H1 (cell line): ENCODE results near the gene MOB3B. TPM values are rescaled to one million over a fixed set of nuclear protein-coding genes. Genes with fewer than 3 reads are reported as not detected.

Source experiments
- CTCF ChIA-PET: fragments of 300-600 bp; sonication (Branson Sonifier 250); formaldehyde crosslinking; loops from one replicate; lab custom pipeline; 2021; ENCODE audit not compliant: partially characterized antibody; lab: Charles Lee
- POLR2A ChIA-PET: fragments of 300-600 bp; sonication (Branson Sonifier 250); formaldehyde crosslinking; loops from one replicate; lab custom pipeline; 2021; ENCODE audit warnings: inconsistent platforms; ENCODE audit not compliant: partially characterized antibody; lab: Charles Lee
- DNase-seq, 2 experiments: peaks; one replicate each; pipeline versions ENCODE4 v3.0.0 to v3.0.0-alpha.2; 2010 to 2022; ENCODE audit warnings: low spot score in 2 of 2, low read depth in 1 of 2, mixed read lengths in 1 of 2
- FAIRE-seq: peaks from 2 replicates; lab custom pipeline; 2011; peaks lifted over from hg19 to GRCh38; lab: Jason Lieb, UNC
- H2AFZ ChIP-seq: 2 replicates; pipeline ENCODE4 v1.8.1; 2012; ENCODE audit warnings: low read length, inconsistent platforms
- H2AK5ac ChIP-seq: 2 replicates; pipeline ENCODE4 v1.6.1; 2013; ENCODE audit warnings: low read depth, low read length
- H2BK120ac ChIP-seq: replicated peaks from 2 replicates; pipeline ENCODE3; 2013; ENCODE audit warnings: low read depth, low read length, inconsistent platforms
- H2BK12ac ChIP-seq: 2 replicates; pipeline ENCODE4 v1.6.1; 2013; ENCODE audit warnings: low read depth, low read length
- H2BK15ac ChIP-seq: 2 replicates; pipeline ENCODE4 v1.6.1; 2013; ENCODE audit warnings: low read length
- H2BK20ac ChIP-seq: 2 replicates; pipeline ENCODE4 v1.6.1; 2013; ENCODE audit warnings: low read length
- H2BK5ac ChIP-seq: 2 replicates; pipeline ENCODE4 v1.6.1; 2013; ENCODE audit warnings: low read depth, low read length
- H3K14ac ChIP-seq: 2 replicates; pipeline ENCODE4 v1.6.1; 2013; ENCODE audit warnings: inconsistent platforms; ENCODE audit not compliant: insufficient read length
- H3K18ac ChIP-seq: 2 replicates; pipeline ENCODE4 v1.6.1; 2013; ENCODE audit warnings: low read length; ENCODE audit errors: extremely low read depth
- H3K23ac ChIP-seq: 2 replicates; pipeline ENCODE4 v1.6.1; 2013; ENCODE audit warnings: inconsistent platforms; ENCODE audit not compliant: insufficient read length
- H3K23me2 ChIP-seq: 2 replicates; pipeline ENCODE4 v1.6.1; 2013; ENCODE audit warnings: low read depth, low read length
- H3K27ac ChIP-seq: 2 replicates; pipeline ENCODE4 v1.6.1; 2011; ENCODE audit warnings: low read depth, low read length, inconsistent platforms
- H3K27me3 ChIP-seq, 4 experiments: replicated peaks in 1 of 4; 1 replicate in 1 of 4; 2 replicates in 3 of 4; pipeline versions ENCODE4 v1.6.1 to v1.8.1; 2011 to 2013; ENCODE audit warnings: low read length in 3 of 4, mild to moderate bottlenecking in 3 of 4, inconsistent platforms in 2 of 4, mixed read lengths in 2 of 4, moderate library complexity in 1 of 4; ENCODE audit not compliant: control insufficient read depth in 3 of 4, insufficient read depth in 3 of 4; ENCODE audit errors: extremely low read depth in 1 of 4
- H3K36me3 ChIP-seq, 4 experiments: 2 replicates each; pipeline versions ENCODE4 v1.6.1 to v1.8.1; 2011 to 2013; ENCODE audit warnings: mild to moderate bottlenecking in 4 of 4, low read length in 3 of 4, moderate library complexity in 2 of 4, control low read depth in 1 of 4, inconsistent platforms in 1 of 4; ENCODE audit not compliant: insufficient read depth in 4 of 4, control insufficient read depth in 2 of 4
- H3K4ac ChIP-seq: replicated peaks from 2 replicates; pipeline ENCODE3; 2013; ENCODE audit warnings: low read length, low read depth, mixed read lengths, inconsistent platforms; ENCODE audit not compliant: insufficient read length
- H3K4me1 ChIP-seq, 4 experiments: replicated peaks in 1 of 4; 1 replicate in 1 of 4; 2 replicates in 3 of 4; pipeline versions ENCODE4 v1.6.1 to v1.8.1; 2011 to 2013; ENCODE audit warnings: low read length in 3 of 4, inconsistent platforms in 2 of 4, mixed read lengths in 1 of 4; ENCODE audit not compliant: insufficient read depth in 4 of 4, control insufficient read depth in 3 of 4
- H3K4me2 ChIP-seq, 2 experiments: 2 replicates each; pipeline versions ENCODE4 v1.6.1 to v1.8.1; 2011 to 2013; ENCODE audit warnings: low read depth in 2 of 2, low read length in 2 of 2, control low read depth in 1 of 2, inconsistent platforms in 1 of 2, mild to moderate bottlenecking in 1 of 2; ENCODE audit not compliant: insufficient read depth in 1 of 2
- H3K4me3 ChIP-seq, 4 experiments: fragments of 200-600, 300-600 bp in 1 of 4; sonication (generic), shearing (Covaris generic), sonication (Bioruptor Twin) in 1 of 4; 2 replicates each; pipeline versions ENCODE4 v1.5.1 to v1.8.1; 2011 to 2016; ENCODE audit warnings: low read length in 4 of 4, low read depth in 3 of 4, control low read depth in 2 of 4, inconsistent platforms in 2 of 4, mild to moderate bottlenecking in 2 of 4, mixed read lengths in 1 of 4, moderate library complexity in 1 of 4; ENCODE audit not compliant: insufficient read depth in 2 of 4; ENCODE audit errors: extremely low read depth in 1 of 4
- H3K56ac ChIP-seq: replicated peaks from 2 replicates; pipeline ENCODE3; 2013; ENCODE audit warnings: low read depth, mild to moderate bottlenecking, mixed read lengths, low read length, inconsistent platforms; ENCODE audit not compliant: insufficient read length
- H3K79me1 ChIP-seq: 2 replicates; pipeline ENCODE4 v1.6.1; 2013; ENCODE audit warnings: low read depth, low read length, control low read depth
- H3K79me2 ChIP-seq, 2 experiments: 2 replicates each; pipeline versions ENCODE4 v1.6.1 to v1.8.1; 2012 to 2013; ENCODE audit warnings: low read length in 2 of 2, mild to moderate bottlenecking in 2 of 2, inconsistent platforms in 1 of 2; ENCODE audit not compliant: insufficient read depth in 2 of 2, control insufficient read depth in 1 of 2
- H3K9ac ChIP-seq, 4 experiments: replicated peaks in 1 of 4; 1 replicate in 1 of 4; 2 replicates in 3 of 4; pipeline versions ENCODE4 v1.6.1 to v1.8.1; 2011 to 2013; ENCODE audit warnings: low read depth in 3 of 4, low read length in 3 of 4, control low read depth in 2 of 4, mild to moderate bottlenecking in 2 of 4, moderate library complexity in 2 of 4, inconsistent platforms in 1 of 4; ENCODE audit errors: extremely low read depth in 1 of 4
- H3K9me3 ChIP-seq, 2 experiments: 2 replicates each; pipeline versions ENCODE4 v1.6.1 to v1.8.1; 2012 to 2013; ENCODE audit warnings: mild to moderate bottlenecking in 2 of 2, moderate library complexity in 2 of 2, control low read depth in 1 of 2, inconsistent platforms in 1 of 2, low read depth in 1 of 2, low read length in 1 of 2, mixed read lengths in 1 of 2; ENCODE audit not compliant: insufficient read depth in 2 of 2
- H4K20me1 ChIP-seq, 2 experiments: replicated peaks in 1 of 2; 2 replicates each; pipeline versions ENCODE3 to v1.8.1; 2011 to 2013; ENCODE audit warnings: inconsistent platforms in 2 of 2, low read length in 2 of 2, mild to moderate bottlenecking in 1 of 2; ENCODE audit not compliant: insufficient read depth in 2 of 2, control insufficient read depth in 1 of 2
- H4K5ac ChIP-seq: 2 replicates; pipeline ENCODE4 v1.6.1; 2013; ENCODE audit warnings: low read length, low read depth, mixed read lengths, inconsistent platforms; ENCODE audit not compliant: insufficient read length
- H4K8ac ChIP-seq: 2 replicates; pipeline ENCODE4 v1.8.0; 2013; ENCODE audit warnings: mild to moderate bottlenecking, moderate library complexity, low read length, inconsistent platforms; ENCODE audit not compliant: insufficient read depth; ENCODE audit errors: extremely low read depth
- H4K91ac ChIP-seq: replicated peaks from 2 replicates; pipeline ENCODE3; 2013; ENCODE audit warnings: low read length, mixed read lengths, inconsistent platforms; ENCODE audit not compliant: insufficient read length
- ATF3 ChIP-seq: IDR thresholded peaks from 2 replicates; pipeline ENCODE4 v1.6.1; 2011; ENCODE audit warnings: low read depth, mild to moderate bottlenecking, low read length; ENCODE audit not compliant: insufficient read depth
- CBX5 ChIP-seq: fragments of 300-800, 300-1000 bp; sonication (generic); IDR thresholded peaks from 2 replicates; pipeline ENCODE4 v1.7.1; 2016; ENCODE audit warnings: antibody characterized with exemption, low read length, low read depth
- CHD1 ChIP-seq: IDR thresholded peaks from 2 replicates; pipeline ENCODE4 v1.6.1; 2012; ENCODE audit warnings: low read depth, low read length, improper control_type of control experiment
- CREB1 ChIP-seq: IDR thresholded peaks from 2 replicates; pipeline ENCODE4 v1.6.1; 2012; ENCODE audit warnings: inconsistent platforms
- JUND ChIP-seq: IDR thresholded peaks from 2 replicates; pipeline ENCODE4 v1.6.1; 2011; ENCODE audit warnings: mild to moderate bottlenecking, improper control_type of control experiment, low read length
- MAX ChIP-seq: IDR thresholded peaks from 2 replicates; pipeline ENCODE4 v1.6.1; 2012; ENCODE audit warnings: inconsistent platforms
- POLR2AphosphoS5 ChIP-seq: IDR thresholded peaks from 2 replicates; pipeline ENCODE4 v1.6.1; 2011; ENCODE audit warnings: low read depth, low read length
- RBBP5 ChIP-seq: IDR thresholded peaks from 2 replicates; pipeline ENCODE4 v1.7.1; 2012; ENCODE audit warnings: low read depth, mild to moderate bottlenecking, inconsistent platforms, low read length, moderate library complexity, borderline replicate concordance
- RFX5 ChIP-seq: IDR thresholded peaks from 2 replicates; pipeline ENCODE4 v1.6.1; 2011; ENCODE audit warnings: low read depth, low read length, improper control_type of control experiment, borderline replicate concordance
- TCF12 ChIP-seq: IDR thresholded peaks from 2 replicates; pipeline ENCODE4 v1.6.1; 2011; ENCODE audit warnings: low read depth, mild to moderate bottlenecking, low read length
- WGBS, 2 experiments: shearing (Covaris generic) in 1 of 2; methylation state at CpG; one replicate each; pipeline versions ENCODE4 v1.1.6 to v1.1.7; 2013 to 2015; ENCODE audit warnings: low lambda C conversion rate in 2 of 2, mixed read lengths in 2 of 2, inconsistent platforms in 1 of 2, low coverage in 1 of 2, missing lambda C conversion rate in 1 of 2; ENCODE audit not compliant: insufficient replicate concordance in 2 of 2, insufficient coverage in 1 of 2, insufficient read length in 1 of 2; ENCODE audit errors: extremely low coverage in 1 of 2, missing lambda C conversion rate in 1 of 2; 5-methylcytosine and 5-hydroxymethylcytosine counted together
- polyA plus RNA-seq, 7 experiments: library from polyadenylated mRNA; depleted of rRNA in 3 of 7; stranded (reverse) in 5 of 7; unstranded in 2 of 7; fragments of >200 nt in 5 of 7; fragments of 200-250 nt in 2 of 7; gene quantifications; 1 replicate in 5 of 7; 2 replicates in 1 of 7; 4 replicates in 1 of 7; pipeline versions ENCODE4 v1.2.1 to v1.2.3, GENCODE V29; 2011 to 2013; ENCODE audit warnings: missing spikeins in 2 of 7, mixed read lengths in 2 of 7
- total RNA-seq: library from RNA; stranded (reverse); fragmentation: NEBNext Ultra II Directional; extraction: Animal tissue kit (Norgen Biotek cat#: 25700); gene quantifications from 2 replicates; pipeline ENCODE4 v1.2.1, GENCODE V29; 2021
- TF ChIP-seq, protein P1 (sequence below): IDR thresholded peaks from 2 replicates; pipeline ENCODE4 v1.6.1; 2011; ENCODE audit warnings: low read length, improper control_type of control experiment

Gene MOB3B
- total and polyA plus RNA-seq, 2 of the 8 experiments (the other 6 are each of a cell fraction or from before 2014, with no cell fraction given), result 12.7 to 16.1 TPM

DNA sequence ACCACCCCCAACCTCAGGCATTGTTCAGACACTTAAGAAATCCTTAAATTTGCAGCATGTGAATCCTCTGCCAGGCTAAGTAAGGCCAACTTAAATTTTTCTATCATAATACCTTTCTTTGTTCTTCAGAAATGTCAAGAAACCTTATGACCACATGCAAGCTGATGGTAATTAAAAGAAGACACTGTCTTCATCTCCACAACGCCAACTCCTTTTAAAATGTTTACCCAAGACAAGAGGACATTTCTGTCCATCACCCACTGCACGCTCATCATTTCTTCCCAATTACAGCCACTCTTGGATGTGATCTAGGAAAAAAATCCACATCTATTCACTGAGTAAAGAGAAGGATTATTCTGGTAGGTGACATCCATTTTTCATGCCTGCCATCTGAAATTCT, 11.6 kb downstream of the MOB3B start:
- Histone ChIP-seq H3K4me1 (no peaks in the 10 kb centered on the region), H3K56ac (no peak overlapping the region), H4K91ac (no peak overlapping the region), H3K9ac (no peak overlapping the region), H2BK5ac (no peak overlapping the region), H3K4me3 (no peak overlapping the region), H3K4me2 (no peak overlapping the region), H3K27me3 (no peaks in the 10 kb centered on the region), H4K8ac (no peak overlapping the region), H2BK12ac (no peak overlapping the region), H3K79me2 (peaks cover 0 to 38% of the 10 kb centered on the region in 2 experiments; a peak in 3 of 4 replicates), H3K9me3 (no peaks in the 10 kb centered on the region), H3K23me2 (no peaks in the 10 kb centered on the region), H2BK120ac (no peak overlapping the region), H3K23ac (no peak overlapping the region), H3K79me1 (peaks cover 2% of the 10 kb centered on the region; the same call in 1 of the 2 replicates), H3K36me3 (no peaks in the 10 kb centered on the region), H3K27ac (no peak overlapping the region), H2BK20ac (no peak overlapping the region), H3K14ac (no peak overlapping the region), H3K4ac (no peak overlapping the region), H4K5ac (no peak overlapping the region), H2AK5ac (no peak overlapping the region), H3K18ac (no peak overlapping the region), H2BK15ac (no peak overlapping the region), H4K20me1 (no peaks in the 10 kb centered on the region), H2AFZ (no peak overlapping the region)
- no peak for FAIRE-seq
- TF ChIP-seq RBBP5 (no peak), ATF3 (no peak), RFX5 (no peak), POLR2AphosphoS5 (no peak), CBX5 (no peak), CHD1 (no peak), TCF12 (no peak), MAX (no peak), CREB1 (no peak), JUND (no peak)
- TF ChIP-seq, protein P1, sequence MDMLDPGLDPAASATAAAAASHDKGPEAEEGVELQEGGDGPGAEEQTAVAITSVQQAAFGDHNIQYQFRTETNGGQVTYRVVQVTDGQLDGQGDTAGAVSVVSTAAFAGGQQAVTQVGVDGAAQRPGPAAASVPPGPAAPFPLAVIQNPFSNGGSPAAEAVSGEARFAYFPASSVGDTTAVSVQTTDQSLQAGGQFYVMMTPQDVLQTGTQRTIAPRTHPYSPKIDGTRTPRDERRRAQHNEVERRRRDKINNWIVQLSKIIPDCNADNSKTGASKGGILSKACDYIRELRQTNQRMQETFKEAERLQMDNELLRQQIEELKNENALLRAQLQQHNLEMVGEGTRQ, result no peak
- no peak for DNase-seq
- ChIA-PET POLR2A (no interaction called here), CTCF (no interaction called here)
- WGBS, 2 experiments, result 96% methylated on average over 2 of the region's 2 CpGs; no CpG with 5 or more reads in 1 of the 2 experiments
